HG03354 (cell line): ENCODE data around the gene HEY2.
"Not testable (repeated sequence)": the region's sequence is repeated elsewhere in the genome, so short reads cannot be mapped to it uniquely, and the experiment has no call there.

Source experiments
- ATAC-seq: cut with Tn5 transposase; IDR thresholded peaks from one replicate; pipeline ENCODE4 v1.9.1; 2021; ENCODE audit warnings: mild to moderate bottlenecking; ENCODE audit not compliant: unreplicated experiment, poor library complexity, severe bottlenecking

The HEY2 gene

DNA sequence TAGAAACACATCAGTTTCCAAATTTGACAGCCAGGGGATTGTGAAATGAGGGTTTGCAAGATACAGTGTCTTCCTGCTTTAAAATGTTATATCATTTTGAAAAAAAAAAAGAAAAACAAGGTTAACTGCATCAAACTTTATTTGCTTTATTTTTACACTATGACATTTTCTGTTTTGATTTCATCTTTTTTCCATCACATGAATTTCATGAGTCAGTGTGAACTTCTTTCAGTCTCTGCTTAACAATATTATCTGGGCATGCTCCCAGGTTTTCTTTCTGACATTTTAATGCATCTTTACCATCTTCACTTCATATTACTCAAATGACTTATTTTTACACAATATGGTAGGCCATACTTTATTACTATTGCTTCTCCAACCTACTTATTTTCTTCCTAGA lies 43.2 kb downstream of the HEY2 start:
- ATAC-seq: no peak

DNA sequence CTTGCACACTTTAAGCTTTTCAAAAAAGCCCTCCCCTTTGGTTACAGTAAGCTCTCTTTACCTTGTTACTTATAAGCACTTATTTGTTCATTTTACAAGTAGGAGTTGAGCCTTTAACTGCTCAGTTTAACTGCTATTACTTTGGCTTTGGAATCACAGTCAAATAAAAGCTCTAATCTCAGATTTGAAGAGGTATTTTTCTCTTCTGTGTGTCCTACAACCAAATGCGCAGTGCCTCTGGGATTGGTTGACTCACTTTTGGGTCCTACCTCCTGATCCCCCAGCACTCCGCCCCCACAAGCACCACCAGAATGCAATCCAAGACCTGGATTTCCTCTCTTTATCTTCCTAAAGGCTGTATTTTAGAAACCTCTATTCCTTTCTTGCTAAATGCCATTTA lies 43.8 kb downstream of the HEY2 start:
- no peak for ATAC-seq

GRCh38 chr6:125793863-125794262 lies 44.4 kb downstream of the HEY2 start:
- peak; percentile 12 for ATAC-seq

DNA sequence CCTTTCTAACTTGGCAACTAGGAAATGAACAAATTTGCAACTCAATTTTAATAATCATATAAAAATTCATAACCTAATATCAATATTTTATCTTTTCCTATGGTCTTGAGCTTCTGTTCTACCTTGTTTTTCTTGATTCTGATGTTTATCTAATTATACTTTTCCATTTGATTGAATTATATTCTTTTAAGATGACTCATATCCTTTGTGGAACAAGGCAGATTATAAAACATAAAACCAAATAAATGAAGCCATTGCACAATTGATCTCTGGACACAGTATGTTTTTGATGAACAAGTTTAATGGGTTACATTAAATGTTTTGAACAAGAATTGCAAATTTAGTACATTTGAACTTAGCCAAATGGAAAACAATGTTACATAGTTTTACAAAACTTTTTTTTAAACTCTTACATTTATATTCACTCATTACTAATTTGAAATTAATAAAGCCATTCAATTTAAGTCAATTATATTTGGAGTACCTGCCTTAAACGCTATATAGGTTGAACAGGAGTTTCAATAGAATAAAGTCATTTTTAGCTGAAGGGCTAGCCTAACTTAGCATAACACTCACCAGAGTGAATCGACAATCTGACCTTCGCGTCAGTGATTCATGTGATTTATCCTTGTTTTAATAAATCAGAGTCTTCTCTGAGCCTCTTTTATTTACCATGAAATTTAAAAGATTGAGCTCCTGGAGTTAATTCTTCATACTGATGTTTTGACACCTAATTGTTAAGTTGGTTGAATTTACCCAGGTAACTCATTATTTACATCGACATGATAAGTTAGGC lies 45.1 kb downstream of the HEY2 start:
- ATAC-seq: no peak

GRCh38 chr6:125795301-125795700 lies 45.9 kb downstream of the HEY2 start:
- no peak for ATAC-seq

GRCh38 chr6:125797120-125797885 lies 47.9 kb downstream of the HEY2 start:
- no peak for ATAC-seq

DNA sequence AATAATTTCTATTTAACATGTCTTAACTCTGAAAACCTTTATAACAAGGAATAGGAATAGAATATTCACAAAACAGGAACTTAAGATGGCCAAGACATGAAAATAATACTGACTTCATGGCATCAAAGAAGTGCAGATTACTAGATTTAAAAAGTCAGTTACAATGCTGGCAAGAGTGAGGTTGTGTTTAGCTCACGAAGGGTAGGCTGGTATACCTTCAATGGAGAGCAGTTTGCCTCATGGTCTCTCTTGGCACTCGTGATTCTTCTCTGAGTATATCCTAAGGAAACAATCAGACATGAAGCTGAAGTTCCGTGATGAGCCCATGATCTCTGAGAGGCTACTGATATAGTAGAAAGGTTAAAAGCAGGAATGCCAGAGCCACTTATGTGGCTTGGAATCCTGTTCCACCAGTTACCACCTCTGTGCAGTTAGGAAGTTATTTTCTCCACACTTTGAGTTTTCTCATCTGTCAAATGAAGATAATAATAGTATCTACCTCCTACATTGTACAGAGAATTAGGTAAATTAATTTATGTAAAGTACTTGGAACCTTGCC lies 48.5 kb downstream of the HEY2 start:
- no peak for ATAC-seq

GRCh38 chr6:125798734-125799508 lies 49.5 kb downstream of the HEY2 start:
- ATAC-seq: peak; percentile 91

DNA sequence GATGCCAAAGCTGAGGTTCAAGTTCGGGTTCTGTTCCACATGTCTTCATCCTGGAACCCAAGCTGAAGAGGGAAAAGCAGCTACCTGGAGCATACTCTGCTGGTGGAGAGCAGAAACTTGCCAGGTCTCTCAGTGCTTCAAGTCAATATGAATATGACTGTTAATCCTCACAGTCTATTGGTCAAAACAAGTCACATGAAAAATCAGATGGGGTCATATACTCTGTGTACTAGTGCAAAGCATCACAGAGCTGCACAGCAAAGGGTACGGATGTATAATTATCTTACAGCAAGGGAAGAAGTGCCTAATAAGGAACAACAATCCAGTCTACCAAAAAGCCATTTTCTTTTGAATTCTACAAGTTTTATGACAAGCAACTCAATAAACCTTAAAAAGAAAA lies 53.0 kb downstream of the HEY2 start:
- peak; percentile 16 for ATAC-seq

GRCh38 chr6:125802943-125803377 lies 53.5 kb downstream of the HEY2 start:
- no peak for ATAC-seq

DNA sequence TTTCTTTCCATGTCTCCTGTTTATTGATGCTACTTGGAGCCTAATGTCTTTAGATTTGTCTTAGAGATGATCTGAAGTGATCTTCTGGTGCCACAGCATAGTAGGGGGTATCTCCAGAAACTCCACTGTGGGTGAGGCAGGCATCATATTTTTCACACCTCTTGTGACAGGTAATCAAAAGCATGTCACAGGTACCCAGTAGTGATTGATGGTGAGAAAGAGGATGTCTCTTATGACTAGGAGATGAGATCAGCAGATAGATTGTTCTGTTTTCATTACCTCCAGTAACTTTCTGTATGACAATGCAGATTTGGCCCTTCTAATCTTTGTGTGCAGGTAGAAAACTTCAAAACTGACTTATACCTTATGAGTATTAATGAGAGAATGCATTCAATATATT lies 54.8 kb downstream of the HEY2 start:
- ATAC-seq: peak; percentile 52

- not testable (repeated sequence) for ATAC-seq
These were observed 55.5 kb downstream of the HEY2 start for GRCh38 chr6:125804866-125805425.

GRCh38 chr6:125806813-125807212 lies 57.4 kb downstream of the HEY2 start:
- no peak for ATAC-seq

DNA sequence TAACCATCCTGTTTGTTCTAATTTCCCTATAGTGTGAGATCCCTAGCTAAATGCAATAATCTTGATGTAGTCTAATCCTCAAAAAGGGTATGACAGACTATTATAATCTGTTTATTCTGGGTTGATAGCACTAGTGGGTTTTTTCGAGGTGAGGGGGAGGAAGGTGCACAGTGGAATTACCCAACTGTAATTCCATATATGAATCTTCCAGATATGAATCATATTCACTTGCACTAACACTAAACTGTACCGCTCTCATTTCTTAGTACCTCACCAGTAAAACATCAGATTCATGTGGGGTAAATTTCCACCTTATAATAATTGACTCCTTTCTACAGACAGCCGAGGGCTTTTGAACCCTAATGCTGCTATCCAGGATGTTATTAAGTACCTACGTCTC lies 57.9 kb downstream of the HEY2 start:
- peak; percentile 24 for ATAC-seq

DNA sequence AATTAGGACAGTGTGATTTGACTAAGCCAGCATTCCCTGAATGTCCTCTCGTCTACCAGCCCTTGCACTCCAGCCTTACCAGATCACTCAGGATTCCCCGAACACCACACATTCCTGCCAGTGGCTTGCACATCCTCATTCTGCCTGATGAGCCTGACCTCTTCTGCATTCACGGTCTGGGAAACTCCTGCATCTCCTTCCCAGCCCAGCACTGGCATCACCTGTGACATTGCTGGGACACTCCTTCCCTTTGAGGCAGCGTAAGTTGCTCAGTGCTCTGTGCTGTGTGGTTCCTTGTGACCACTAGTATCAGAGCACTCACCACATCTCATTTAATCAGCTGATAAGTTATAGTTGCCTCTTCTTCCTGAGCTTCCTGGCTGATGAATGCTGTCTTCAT lies 58.6 kb downstream of the HEY2 start:
- no peak for ATAC-seq

DNA sequence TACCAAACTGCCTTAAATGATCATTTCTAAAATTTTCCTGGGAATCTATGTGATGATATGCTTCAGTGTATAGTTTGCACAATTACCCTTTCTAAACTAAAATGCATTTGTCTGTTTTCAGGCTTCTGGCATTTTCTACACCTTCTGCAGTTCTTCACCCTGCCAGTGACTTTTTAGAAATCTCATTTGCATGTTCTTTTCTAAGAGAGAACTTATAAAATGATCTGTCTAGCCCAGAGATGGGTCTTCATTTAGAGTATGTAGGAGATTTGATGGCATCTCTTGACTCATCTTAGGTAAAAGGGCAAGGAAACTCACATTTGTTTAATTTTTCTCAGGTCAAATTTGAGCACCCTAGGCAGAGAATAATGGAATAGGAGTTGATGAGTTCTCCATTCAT lies 59.2 kb downstream of the HEY2 start:
- no peak for ATAC-seq

- no peak for ATAC-seq
These were observed 60.2 kb downstream of the HEY2 start for GRCh38 chr6:125809570-125810170.

- ATAC-seq: no peak
These were observed 61.0 kb downstream of the HEY2 start for GRCh38 chr6:125810445-125810844.
